ENCODE results near the gene CBX6. TPM values are rescaled to one million over a fixed set of nuclear protein-coding genes. Genes with fewer than 3 reads are reported as not detected.
A peak's percentile ranks its signal among the peaks of the same experiment; 100 is the strongest.

The CBX6 gene
- total and polyA plus RNA-seq, 9 of the 15 experiments (the other 6 are each of a cell fraction or from before 2014, with no cell fraction given) = 0.75 to 31.6 (median 8.0) TPM

- TF ChIP-seq RFX7 (CRISPR knock-in tag; IDR thresholded peaks at IDR 0.05) = no peak
- TF ChIP-seq ZNF408 (CRISPR knock-in tag; IDR thresholded peaks at IDR 0.05; ENCODE audit: low read depth) = no peak
- no peak for TF ChIP-seq NCOA6 (IDR thresholded peaks at IDR 0.05)
- TF ChIP-seq IRF1 (CRISPR knock-in tag; IDR thresholded peaks at IDR 0.05; ENCODE audit: borderline replicate concordance) = no peak
- TF ChIP-seq RBM39 (optimal IDR thresholded peaks at IDR 0.05; ENCODE audit: low read depth, low read length) = no peak
- TF ChIP-seq RFX1 (IDR thresholded peaks at IDR 0.05) = peak; percentile 77
- TF ChIP-seq POLR2A (conservative IDR thresholded peaks at IDR 0.05) = no peak; the same call in 1 of the 2 replicates
- no peak for TF ChIP-seq ZNF79 (CRISPR knock-in tag; IDR thresholded peaks at IDR 0.05; ENCODE audit: low read depth)
- no peak for TF ChIP-seq ZNF134 (CRISPR knock-in tag; conservative IDR thresholded peaks at IDR 0.05)
- TF ChIP-seq ZNF384 (IDR thresholded peaks at IDR 0.05; ENCODE audit: low read depth, low read length) = no peak
- TF ChIP-seq YY1 (IDR thresholded peaks at IDR 0.05; ENCODE audit: borderline replicate concordance in 1 of 3, control insufficient read depth in 1 of 3, extremely low read depth in 1 of 3, insufficient read depth in 3 of 3, insufficient read length in 1 of 3, insufficient replicate concordance in 2 of 3, low read depth in 1 of 3, low read length in 2 of 3) = peak in 1 of 3 experiments; percentile 75
- TF ChIP-seq ARID4B (CRISPR knock-in tag; IDR thresholded peaks at IDR 0.05) = peak; percentile 57; the same call in 1 of the 2 replicates
- TF ChIP-seq KLF13 (tag; IDR thresholded peaks at IDR 0.05; ENCODE audit: borderline replicate concordance, low read depth) = no peak
- no peak for TF ChIP-seq GTF3C2 (IDR thresholded peaks at IDR 0.05; ENCODE audit: borderline replicate concordance, extremely low read depth, insufficient read length)
- TF ChIP-seq CREB3L1 (IDR thresholded peaks at IDR 0.05; ENCODE audit: borderline replicate concordance, low read depth) = no peak
- no peak for TF ChIP-seq NEUROD1 (IDR thresholded peaks at IDR 0.05; ENCODE audit: borderline replicate concordance, low read depth, low read length, partially characterized antibody)
- TF ChIP-seq NR3C1 (CRISPR knock-in tag; IDR thresholded peaks at IDR 0.05) = no peak
Measured at GRCh38 chr22:38872172-38872830, at the start of gene CBX6 (continued).

Measured in K562 (cell line).